GM10847 (cell line): ENCODE measurements around the gene CD40.

ENCODE experiments used
- POLR2A ChIP-seq: IDR thresholded peaks from 2 replicates; pipeline ENCODE4 v1.6.1; 2011; ENCODE audit not compliant: insufficient read length; ENCODE audit errors: extremely low read depth

CD40 gene

GRCh38 chr20:46171909-46172308 is 53.8 kb downstream of the CD40 start:
- no peak for TF ChIP-seq POLR2A

- no peak for TF ChIP-seq POLR2A
Measured at GRCh38 chr20:46172455-46172854, 54.3 kb downstream of the CD40 start.

GRCh38 chr20:46172961-46173536 is 54.9 kb downstream of the CD40 start:
- TF ChIP-seq POLR2A = no peak

- TF ChIP-seq POLR2A = no peak
Measured at GRCh38 chr20:46173652-46174468, 55.7 kb downstream of the CD40 start.

- TF ChIP-seq POLR2A = no peak
Measured at GRCh38 chr20:46174469-46175126, 56.5 kb downstream of the CD40 start.

- TF ChIP-seq POLR2A = no peak
Measured at GRCh38 chr20:46175127-46175494, 57.0 kb downstream of the CD40 start.

- no peak for TF ChIP-seq POLR2A
Measured at GRCh38 chr20:46176739-46177378, 58.7 kb downstream of the CD40 start.

GRCh38 chr20:46177768-46178167 is 59.7 kb downstream of the CD40 start:
- TF ChIP-seq POLR2A = no peak

GRCh38 chr20:46178891-46179290 is 60.8 kb downstream of the CD40 start:
- TF ChIP-seq POLR2A = no peak
